ENCODE data around the gene EZH2. TPM values are rescaled to one million over a fixed set of nuclear protein-coding genes. Genes with fewer than 3 reads are reported as not detected.
A peak's percentile ranks its signal among the peaks of the same experiment; 100 is the strongest.

EZH2 gene
- total and polyA plus RNA-seq, 4 donors: 0.75 to 4.1 (median 1.3) TPM

DNA sequence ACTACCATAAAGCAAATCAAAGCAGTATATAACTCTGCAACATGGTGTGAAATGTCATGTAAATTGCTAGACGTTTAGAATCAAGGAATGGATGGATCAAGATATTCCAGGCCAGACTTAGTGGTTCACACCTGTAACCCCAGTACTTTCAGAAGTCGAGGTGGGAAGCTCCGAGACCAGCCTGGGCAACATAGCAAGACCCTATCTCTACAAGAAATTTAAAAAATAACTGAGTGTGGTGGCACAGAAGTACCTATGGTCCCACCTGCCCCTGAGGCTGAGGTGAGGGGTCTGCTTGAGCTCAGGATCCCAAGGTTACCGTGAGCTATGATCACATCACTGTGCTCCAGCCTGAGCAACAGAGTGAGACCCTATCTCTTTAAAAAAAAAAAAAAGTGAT is 2.8 kb upstream of the EZH2 start:
- no peak for ATAC-seq (ENCODE audit: low FRiP score)
- H3K9me3 ChIP-seq (ENCODE audit: control insufficient read depth, low read length): no peaks in the 10 kb centered on the region
- H3K4me3 ChIP-seq (ENCODE audit: low read length in 2 of 2): no peak overlapping the region
- no peak overlapping the region for H3K27ac ChIP-seq (ENCODE audit: low read depth in 1 of 2, low read length in 2 of 2)
- H3K36me3 ChIP-seq (ENCODE audit: control insufficient read depth in 1 of 2, insufficient read depth in 2 of 2, low read length in 1 of 2): no peaks in the 10 kb centered on the region
- no peaks in the 10 kb centered on the region for H3K4me1 ChIP-seq (ENCODE audit: control insufficient read depth in 1 of 2, insufficient read depth in 2 of 2, low read length in 2 of 2)
- H3K27me3 ChIP-seq (ENCODE audit: control insufficient read depth in 1 of 2, insufficient read depth in 2 of 2, low read length in 1 of 2): no peaks in the 10 kb centered on the region
- intact Hi-C loops (cut with DNase I): loop anchor here in 1 of 2 donors (10.0 kb wide), 1 partner anchor 192 kb away; the partner anchor contains the start of gene CUL1
- WGBS, 2 donors: 88 to 89% methylated on average over 4 of the region's 4 CpGs
- no peak for DNase-seq

DNA sequence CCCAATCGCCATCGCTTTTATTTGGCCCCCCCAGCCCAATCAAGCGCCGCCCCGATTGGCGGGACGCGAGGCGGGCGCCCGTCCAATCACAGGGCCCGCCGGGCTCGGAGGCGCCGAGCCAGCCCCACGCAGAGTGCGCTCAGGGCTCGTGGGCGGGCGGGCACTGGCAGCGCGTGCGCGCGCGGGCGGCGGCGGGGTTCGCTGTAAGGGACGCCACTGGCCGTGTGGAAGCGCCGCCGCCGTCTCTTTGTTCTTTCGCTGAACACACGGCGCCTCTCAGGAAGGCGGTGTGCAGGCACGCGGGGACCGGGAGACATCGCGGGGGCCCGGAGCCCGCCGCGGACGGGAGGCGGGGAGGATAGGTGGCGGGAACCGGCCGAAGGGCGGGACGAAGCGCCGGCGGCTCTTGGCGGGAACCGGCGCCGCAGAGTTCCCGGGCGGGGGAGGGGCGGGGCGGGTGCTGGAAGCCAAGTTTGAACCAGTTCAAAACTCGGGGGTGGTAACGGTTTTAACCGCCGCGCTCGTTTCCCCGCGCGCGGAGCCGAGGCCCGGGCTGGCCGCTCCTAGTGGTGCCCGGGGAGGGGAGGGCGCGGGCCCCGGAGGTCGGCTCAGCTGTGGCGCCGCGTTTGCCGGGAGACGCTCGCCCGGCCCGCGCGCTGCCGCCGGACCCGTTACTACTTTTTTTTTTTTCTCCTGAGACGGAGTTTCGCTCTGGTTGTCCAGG is 370 bp upstream of the EZH2 start:
- DNase-seq: peak; percentile 95 to 97
- Histone ChIP-seq H3K27me3 (ENCODE audit: control insufficient read depth in 1 of 2, insufficient read depth in 2 of 2, low read length in 1 of 2) (no peaks in the 10 kb centered on the region), H3K36me3 (ENCODE audit: control insufficient read depth in 1 of 2, insufficient read depth in 2 of 2, low read length in 1 of 2) (no peaks in the 10 kb centered on the region), H3K27ac (ENCODE audit: low read depth in 1 of 2, low read length in 2 of 2) (peak overlapping the region in 1 of 2 donors; percentile 81), H3K4me1 (ENCODE audit: control insufficient read depth in 1 of 2, insufficient read depth in 2 of 2, low read length in 2 of 2) (no peaks in the 10 kb centered on the region), H3K4me3 (ENCODE audit: low read length in 2 of 2) (peak overlapping the region; percentile 68 to 98), H3K9me3 (ENCODE audit: control insufficient read depth, low read length) (no peaks in the 10 kb centered on the region)
- 1% methylated on average over 34 to 101 of the region's 101 CpGs for WGBS, 2 donors
- intact Hi-C loops (cut with DNase I): loop anchor here (2.0 to 10.0 kb wide), 3 partner anchors 56 to 190 kb away; partner anchors contain the start of gene CUL1 (in 1 of the 2)
- ATAC-seq (ENCODE audit: low FRiP score): peak; percentile 99

DNA sequence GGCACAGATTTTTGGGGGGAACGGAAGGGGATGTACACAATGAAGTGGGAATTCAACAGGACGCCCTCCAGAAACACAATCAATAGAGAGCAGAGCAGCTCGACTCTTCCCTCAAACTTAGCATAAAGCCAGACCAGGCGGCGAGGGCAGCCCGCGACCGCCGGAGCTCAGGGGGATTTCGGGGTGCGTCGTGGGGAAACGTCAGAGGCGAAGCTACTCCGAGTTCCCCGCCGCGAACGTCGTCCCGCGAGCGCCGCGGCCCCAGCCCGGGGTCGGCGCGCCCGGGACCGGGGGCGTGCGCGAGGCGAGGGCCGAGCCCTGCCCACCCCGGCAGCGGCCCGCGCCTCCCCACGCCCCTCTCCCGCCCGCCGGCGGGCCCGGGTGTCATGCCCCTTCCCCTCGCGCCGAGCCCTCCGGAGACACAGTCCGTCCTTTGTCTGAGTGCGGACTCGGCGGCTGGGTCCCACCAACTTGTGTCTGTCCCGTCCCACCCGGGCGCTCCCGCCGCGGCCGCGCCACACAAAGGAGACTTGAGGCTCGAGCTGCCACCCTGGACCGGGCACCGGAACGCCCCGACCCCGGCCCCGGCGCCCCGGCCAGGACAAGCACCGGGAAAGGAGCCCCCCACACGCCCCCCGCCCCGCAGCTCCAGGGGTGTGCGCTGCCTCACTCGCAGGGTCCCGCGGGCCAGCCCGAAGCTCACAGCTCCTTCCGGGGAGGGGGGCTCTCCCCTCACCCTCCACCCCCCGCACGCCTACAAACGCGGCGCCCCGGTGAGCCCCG is 634 bp downstream of the EZH2 start:
- WGBS, 2 donors: 1% methylated on average over 55 to 88 of the region's 88 CpGs
- peak; percentile 65 to 85 for DNase-seq

DNA sequence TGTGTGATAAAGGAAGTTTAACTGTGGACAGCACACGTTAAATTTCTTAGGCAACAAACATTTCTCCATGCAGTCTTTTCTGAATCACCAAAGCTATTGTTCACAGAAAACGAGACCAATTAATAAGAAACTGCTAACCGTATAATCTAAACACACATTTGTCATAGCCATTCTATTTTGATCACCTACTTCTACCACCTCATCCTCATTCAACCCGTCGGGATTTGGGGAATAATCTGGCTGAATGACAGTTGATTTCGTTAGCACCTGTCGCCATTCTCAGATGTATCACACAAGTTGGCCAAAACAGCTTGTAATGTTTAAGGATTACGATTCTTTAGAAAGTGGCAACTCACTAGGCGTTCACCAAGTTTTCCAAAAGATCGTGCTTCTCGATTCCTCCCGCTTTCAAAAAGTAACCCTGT is 1.2 kb downstream of the EZH2 start:
- ATAC-seq (ENCODE audit: low FRiP score) (no peak), DNase-seq (no peak)
- H3K27me3 ChIP-seq (ENCODE audit: control insufficient read depth in 1 of 2, insufficient read depth in 2 of 2, low read length in 1 of 2): no peaks in the 10 kb centered on the region
- peak overlapping the region; percentile 68 to 98 for H3K4me3 ChIP-seq (ENCODE audit: low read length in 2 of 2)
- H3K4me1 ChIP-seq (ENCODE audit: control insufficient read depth in 1 of 2, insufficient read depth in 2 of 2, low read length in 2 of 2): no peaks in the 10 kb centered on the region
- intact Hi-C loops (cut with DNase I): loop anchor here in 1 of 2 donors (5.0 to 10.0 kb wide), 2 partner anchors 79 to 188 kb away; partner anchors contain the start of gene CUL1
- H3K36me3 ChIP-seq (ENCODE audit: control insufficient read depth in 1 of 2, insufficient read depth in 2 of 2, low read length in 1 of 2): no peaks in the 10 kb centered on the region
- 0 to 1% methylated on average over 12 of the region's 12 CpGs for WGBS, 2 donors
- H3K9me3 ChIP-seq (ENCODE audit: control insufficient read depth, low read length): no peaks in the 10 kb centered on the region
- no peak overlapping the region for H3K27ac ChIP-seq (ENCODE audit: low read depth in 1 of 2, low read length in 2 of 2)

More for the DNA sequence above, 634 bp downstream of the EZH2 start:
- Histone ChIP-seq H3K27me3 (ENCODE audit: control insufficient read depth in 1 of 2, insufficient read depth in 2 of 2, low read length in 1 of 2) (no peaks in the 10 kb centered on the region), H3K9me3 (ENCODE audit: control insufficient read depth, low read length) (no peaks in the 10 kb centered on the region), H3K4me1 (ENCODE audit: control insufficient read depth in 1 of 2, insufficient read depth in 2 of 2, low read length in 2 of 2) (no peaks in the 10 kb centered on the region), H3K27ac (ENCODE audit: low read depth in 1 of 2, low read length in 2 of 2) (no peak overlapping the region), H3K4me3 (ENCODE audit: low read length in 2 of 2) (peak overlapping the region; percentile 68 to 98), H3K36me3 (ENCODE audit: control insufficient read depth in 1 of 2, insufficient read depth in 2 of 2, low read length in 1 of 2) (no peaks in the 10 kb centered on the region)
- intact Hi-C loops (cut with DNase I): loop anchor here (2.0 to 10.0 kb wide), 3 partner anchors 57 to 189 kb away; partner anchors contain the start of gene CUL1 (in 1 of the 2)
- ATAC-seq (ENCODE audit: low FRiP score): peak; percentile 37

DNA sequence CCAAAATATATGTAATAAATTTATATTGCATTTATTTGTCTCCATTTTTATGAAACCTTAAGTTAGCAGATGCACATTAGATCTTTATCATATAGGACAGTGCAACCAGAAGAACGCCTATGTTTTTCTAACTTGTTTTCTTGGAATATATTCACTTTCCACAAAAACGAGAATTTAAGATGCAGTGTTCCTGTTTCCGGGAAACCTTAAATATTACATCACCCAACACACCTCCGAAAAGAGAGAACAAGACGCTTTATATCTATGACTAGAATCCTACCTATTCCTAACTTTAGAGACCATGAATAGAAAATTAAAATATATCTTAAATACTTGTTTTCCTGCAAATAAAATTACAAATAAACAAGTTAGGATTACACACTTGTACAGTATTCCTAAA is 1.9 kb downstream of the EZH2 start:
- intact Hi-C loops (cut with DNase I): loop anchor here in 1 of 2 donors (5.0 to 10.0 kb wide), 2 partner anchors 80 to 187 kb away; partner anchors contain the start of gene CUL1
- no peak for DNase-seq
- Histone ChIP-seq H3K36me3 (ENCODE audit: control insufficient read depth in 1 of 2, insufficient read depth in 2 of 2, low read length in 1 of 2) (no peaks in the 10 kb centered on the region), H3K4me3 (ENCODE audit: low read length in 2 of 2) (no peak overlapping the region), H3K4me1 (ENCODE audit: control insufficient read depth in 1 of 2, insufficient read depth in 2 of 2, low read length in 2 of 2) (no peaks in the 10 kb centered on the region), H3K9me3 (ENCODE audit: control insufficient read depth, low read length) (no peaks in the 10 kb centered on the region), H3K27ac (ENCODE audit: low read depth in 1 of 2, low read length in 2 of 2) (no peak overlapping the region), H3K27me3 (ENCODE audit: control insufficient read depth in 1 of 2, insufficient read depth in 2 of 2, low read length in 1 of 2) (no peaks in the 10 kb centered on the region)
- 34 to 40% methylated on average over 5 of the region's 5 CpGs for WGBS, 2 donors
- no peak for ATAC-seq (ENCODE audit: low FRiP score)

DNA sequence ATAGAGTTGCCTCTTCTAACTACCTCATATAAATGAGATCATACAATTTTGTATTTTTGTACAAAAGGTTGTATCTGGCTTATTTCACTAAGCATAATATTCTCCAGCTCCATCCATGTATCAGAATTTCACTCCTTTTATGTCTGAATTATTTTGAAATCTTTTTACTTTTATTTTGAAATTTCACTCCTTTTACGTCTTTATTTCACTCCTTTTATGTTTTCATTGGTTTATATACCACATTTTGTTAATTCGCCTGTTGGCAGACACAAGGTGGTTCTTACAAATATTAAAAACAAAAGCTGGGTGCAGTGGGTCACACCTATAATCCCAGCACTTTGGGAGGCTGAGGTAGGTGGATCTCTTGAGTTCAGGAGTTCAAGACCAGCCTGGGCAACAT is 5.8 kb downstream of the EZH2 start:
- DNase-seq (no peak), ATAC-seq (ENCODE audit: low FRiP score) (no peak)
- intact Hi-C loops (cut with DNase I): no loop called here
- 80 to 81% methylated on average over 2 of the region's 2 CpGs for WGBS, 2 donors
- H3K27me3 ChIP-seq (ENCODE audit: control insufficient read depth in 1 of 2, insufficient read depth in 2 of 2, low read length in 1 of 2): no peaks in the 10 kb centered on the region
- H3K9me3 ChIP-seq (ENCODE audit: control insufficient read depth, low read length): no peaks in the 10 kb centered on the region
- no peaks in the 10 kb centered on the region for H3K36me3 ChIP-seq (ENCODE audit: control insufficient read depth in 1 of 2, insufficient read depth in 2 of 2, low read length in 1 of 2)
- no peak overlapping the region for H3K27ac ChIP-seq (ENCODE audit: low read depth in 1 of 2, low read length in 2 of 2)
- H3K4me3 ChIP-seq (ENCODE audit: low read length in 2 of 2): no peak overlapping the region
- H3K4me1 ChIP-seq (ENCODE audit: control insufficient read depth in 1 of 2, insufficient read depth in 2 of 2, low read length in 2 of 2): no peaks in the 10 kb centered on the region

DNA sequence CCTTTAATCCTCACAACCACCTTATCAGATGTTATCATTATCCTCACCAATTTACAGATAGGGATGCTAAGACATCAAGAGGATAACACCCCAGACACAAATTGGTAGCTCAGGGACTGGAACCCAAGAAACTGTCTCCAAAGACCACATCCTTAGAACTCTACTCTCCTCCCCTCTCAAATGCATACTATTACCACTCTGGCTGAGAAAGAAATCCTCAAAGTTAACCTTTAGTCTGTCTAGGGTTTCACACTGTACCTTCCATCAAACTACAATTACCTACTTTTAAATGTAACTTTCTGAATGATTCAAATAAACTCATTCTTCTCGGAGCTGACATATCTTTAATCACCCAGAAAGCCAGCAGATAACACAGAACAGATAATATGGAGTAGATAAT is 6.6 kb downstream of the EZH2 start:
- H3K27ac ChIP-seq (ENCODE audit: low read depth in 1 of 2, low read length in 2 of 2): no peak overlapping the region
- DNase-seq (no peak), ATAC-seq (ENCODE audit: low FRiP score) (no peak)
- no peak overlapping the region for H3K4me3 ChIP-seq (ENCODE audit: low read length in 2 of 2)
- no peaks in the 10 kb centered on the region for H3K27me3 ChIP-seq (ENCODE audit: control insufficient read depth in 1 of 2, insufficient read depth in 2 of 2, low read length in 1 of 2)
- no peaks in the 10 kb centered on the region for H3K4me1 ChIP-seq (ENCODE audit: control insufficient read depth in 1 of 2, insufficient read depth in 2 of 2, low read length in 2 of 2)
- WGBS, 2 donors: 70 to 80% methylated on average over 1 of the region's 1 CpG
- intact Hi-C loops (cut with DNase I): no loop called here
- H3K9me3 ChIP-seq (ENCODE audit: control insufficient read depth, low read length): no peaks in the 10 kb centered on the region
- H3K36me3 ChIP-seq (ENCODE audit: control insufficient read depth in 1 of 2, insufficient read depth in 2 of 2, low read length in 1 of 2): no peaks in the 10 kb centered on the region

DNA sequence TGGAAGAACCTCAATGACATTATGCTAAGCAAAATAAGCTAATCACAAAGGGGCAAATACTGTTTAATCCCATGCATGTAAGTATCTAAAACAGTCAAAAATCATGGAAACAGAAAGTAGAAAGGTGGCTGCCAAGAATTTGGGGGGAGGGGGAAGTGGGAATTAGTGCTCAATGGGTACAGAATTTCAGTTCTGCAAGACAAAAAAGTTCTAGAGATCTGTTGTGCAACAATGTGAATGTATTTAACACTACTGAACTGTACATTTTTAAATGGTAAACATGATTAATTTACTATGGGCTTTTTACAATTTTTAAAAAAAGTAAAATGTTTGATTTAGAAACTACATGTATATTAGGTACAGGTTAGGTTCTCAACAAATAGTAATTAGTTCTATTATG is 11.9 kb downstream of the EZH2 start:
- Histone ChIP-seq H3K4me1 (ENCODE audit: control insufficient read depth in 1 of 2, insufficient read depth in 2 of 2, low read length in 2 of 2) (no peaks in the 10 kb centered on the region), H3K4me3 (ENCODE audit: low read length in 2 of 2) (no peak overlapping the region), H3K36me3 (ENCODE audit: control insufficient read depth in 1 of 2, insufficient read depth in 2 of 2, low read length in 1 of 2) (no peaks in the 10 kb centered on the region), H3K9me3 (ENCODE audit: control insufficient read depth, low read length) (peaks cover 2% of the 10 kb centered on the region), H3K27me3 (ENCODE audit: control insufficient read depth in 1 of 2, insufficient read depth in 2 of 2, low read length in 1 of 2) (no peaks in the 10 kb centered on the region), H3K27ac (ENCODE audit: low read depth in 1 of 2, low read length in 2 of 2) (no peak overlapping the region)
- intact Hi-C loops (cut with DNase I): no loop called here
- ATAC-seq (ENCODE audit: low FRiP score): no peak
- no peak for DNase-seq
